SK-N-MC (cell line): ENCODE results near the gene NPS.

Experiments used
- EZH2 ChIP-seq: fragments of 200-600 bp; sonication (generic); IDR thresholded peaks from one replicate; pipeline ENCODE4 v1.6.1; 2017; ENCODE audit warnings: antibody characterized with exemption
- POLR2AphosphoS5 ChIP-seq: IDR thresholded peaks from 2 replicates; pipeline ENCODE4 v1.6.1; 2012; ENCODE audit warnings: mild to moderate bottlenecking, low read depth, low read length, borderline replicate concordance

DNA sequence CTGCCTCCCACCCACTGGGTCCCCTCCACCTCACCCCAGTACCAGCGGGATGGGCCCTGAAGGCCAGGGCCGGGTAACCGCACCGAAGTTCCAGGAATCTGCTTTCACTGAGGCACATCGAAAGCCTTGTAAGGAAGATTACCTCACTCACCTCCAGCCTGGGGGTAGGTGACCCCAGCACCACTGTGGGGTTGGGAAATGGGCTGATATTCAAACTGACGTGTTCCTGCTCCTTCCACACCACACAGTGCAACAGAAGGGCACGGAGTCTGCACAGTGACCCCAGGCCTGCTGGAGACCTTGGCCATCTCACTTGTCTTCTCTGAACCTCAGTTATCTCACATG is 29.8 kb downstream of the NPS start:
- TF ChIP-seq POLR2AphosphoS5 (no peak), EZH2 (no peak)
